K562 (cell line): Measurements from ENCODE around the gene SMNDC1.
"Not testable (repeated sequence)": the region's sequence is repeated elsewhere in the genome, so short reads cannot be mapped to it uniquely, and the experiment has no call there.

Experiments used
- CBX3 ChIP-seq, 2 experiments: IDR thresholded peaks; 1 replicate in 1 of 2; 2 replicates in 1 of 2; pipeline ENCODE4 v1.6.1; 2012; ENCODE audit warnings: inconsistent platforms in 2 of 2, low read length in 2 of 2, borderline replicate concordance in 1 of 2, control low read depth in 1 of 2
- ELF2 ChIP-seq: fragments of 250-450 bp; sonication (Bioruptor Pico); IDR thresholded peaks from 2 replicates; pipeline ENCODE4 v1.5.0; 2021; ENCODE audit warnings: mild to moderate bottlenecking
- FUS ChIP-seq: fragments of 200-400 bp; formaldehyde crosslinking; optimal IDR thresholded peaks from 2 replicates; pipeline ENCODE3; 2017; ENCODE audit warnings: low read depth, low read length
- IFI16 ChIP-seq: fragments of 250-450 bp; sonication (Bioruptor Pico); IDR thresholded peaks from 2 replicates; pipeline ENCODE4 v2.1.2; 2022; ENCODE audit warnings: mild to moderate bottlenecking, inconsistent platforms
- IRF1 ChIP-seq: sonication (generic); formaldehyde crosslinking; IDR thresholded peaks from 2 replicates; pipeline ENCODE4 v1.8.0; 2022; ENCODE audit warnings: missing genetic modification reagents, mild to moderate bottlenecking, borderline replicate concordance
- KDM1A ChIP-seq, 2 experiments: fragments of 450-650 bp; IDR thresholded peaks; 2 replicates each; pipeline ENCODE4 v1.6.1; 2016; ENCODE audit warnings: mild to moderate bottlenecking in 2 of 2
- MEF2D ChIP-seq: conservative IDR thresholded peaks from 2 replicates; pipeline ENCODE4 v1.6.1; 2016; ENCODE audit warnings: low read depth, missing genetic modification characterization, missing compliant biosample characterization
- NR2C2 ChIP-seq, 2 experiments: fragments of 200-800 bp in 1 of 2; sonication (Bioruptor generic) in 1 of 2; sonication (generic) in 1 of 2; formaldehyde crosslinking in 1 of 2; IDR thresholded peaks; 2 replicates each; pipeline versions ENCODE4 v1.6.1 to v1.8.0; 2016 to 2022; ENCODE audit warnings: mild to moderate bottlenecking in 1 of 2, missing compliant biosample characterization in 1 of 2, missing genetic modification characterization in 1 of 2, missing genetic modification reagents in 1 of 2
- POLR2A ChIP-seq: fragments of 450-650 bp; conservative IDR thresholded peaks from 2 replicates; pipeline ENCODE4 v1.6.1; 2016
- POLR2AphosphoS2 ChIP-seq: IDR thresholded peaks from 2 replicates; pipeline ENCODE4 v1.6.1; 2012; ENCODE audit warnings: low read length, improper control_type of control experiment
- SRF ChIP-seq, 2 experiments: fragments of 250-450, 450-650 bp in 1 of 2; sonication (Bioruptor Pico) in 1 of 2; sonication (generic) in 1 of 2; formaldehyde crosslinking; IDR thresholded peaks; 2 replicates each; pipeline versions ENCODE4 v1.5.0 to v1.5.1; 2020 to 2022; ENCODE audit warnings: mild to moderate bottlenecking in 1 of 2, missing genetic modification reagents in 1 of 2
- USF1 ChIP-seq: sonication (generic); formaldehyde crosslinking; IDR thresholded peaks from 2 replicates; pipeline ENCODE4 v1.9.0; 2022; ENCODE audit warnings: mild to moderate bottlenecking, missing genetic modification reagents
- ZNF740 ChIP-seq, 3 experiments: fragments of 200-800 bp in 1 of 3; sonication (Bioruptor generic) in 1 of 3; sonication (generic) in 1 of 3; formaldehyde crosslinking in 1 of 3; IDR thresholded peaks; 2 replicates each; pipeline versions ENCODE4 v1.6.1 to v1.8.0; 2016 to 2022; ENCODE audit warnings: mild to moderate bottlenecking in 2 of 3, missing compliant biosample characterization in 2 of 3, missing genetic modification characterization in 2 of 3, missing genetic modification reagents in 1 of 3
- TF ChIP-seq, protein P1 (sequence below), 3 experiments: IDR thresholded peaks in 2 of 3; conservative IDR thresholded peaks in 1 of 3; 2 replicates each; pipeline ENCODE4 v1.5.1; 2011 to 2012; ENCODE audit warnings: low read length in 3 of 3, mild to moderate bottlenecking in 3 of 3, control low read depth in 2 of 3, improper control_type of control experiment in 1 of 3, inconsistent platforms in 1 of 3, low read depth in 1 of 3, mixed read lengths in 1 of 3, moderate library complexity in 1 of 3; ENCODE audit not compliant: insufficient read depth in 2 of 3

DNA sequence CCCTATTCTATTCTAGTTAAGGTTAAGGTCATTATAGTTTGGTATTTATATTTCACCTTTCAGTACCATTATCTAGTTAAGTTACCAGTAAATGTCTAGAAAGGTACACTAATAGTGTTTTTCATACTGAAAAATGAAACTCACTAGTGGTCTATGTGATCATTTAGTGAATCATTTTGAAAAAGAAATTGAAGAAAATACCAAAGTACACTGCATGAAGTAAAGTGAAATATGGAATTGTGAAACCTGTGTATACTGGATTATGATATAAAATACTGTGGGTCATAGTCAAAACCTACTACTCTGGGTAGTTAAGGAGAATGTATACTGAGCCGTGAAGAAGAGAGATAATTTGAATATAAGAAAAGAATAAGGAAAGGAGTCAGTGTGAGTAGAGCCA, 53.3 kb downstream of the SMNDC1 start:
- not testable (repeated sequence) for TF ChIP-seq MEF2D (tag); KDM1A (IDR thresholded peaks at IDR 0.05); USF1; ZNF740 (CRISPR knock-in tag; IDR thresholded peaks at IDR 0.05); ZNF740 (tag; IDR thresholded peaks at IDR 0.05); IFI16 (CRISPR knock-in tag); FUS; POLR2AphosphoS2; CBX3 (IDR thresholded peaks at IDR 0.05; ENCODE audit: borderline replicate concordance in 1 of 2, low read length in 2 of 2); SRF (CRISPR knock-in tag; IDR thresholded peaks at IDR 0.05); ELF2; NR2C2 (CRISPR knock-in tag; IDR thresholded peaks at IDR 0.05); NR2C2 (tag; IDR thresholded peaks at IDR 0.05); POLR2A; IRF1 (CRISPR knock-in tag)
- TF ChIP-seq, protein P1, sequence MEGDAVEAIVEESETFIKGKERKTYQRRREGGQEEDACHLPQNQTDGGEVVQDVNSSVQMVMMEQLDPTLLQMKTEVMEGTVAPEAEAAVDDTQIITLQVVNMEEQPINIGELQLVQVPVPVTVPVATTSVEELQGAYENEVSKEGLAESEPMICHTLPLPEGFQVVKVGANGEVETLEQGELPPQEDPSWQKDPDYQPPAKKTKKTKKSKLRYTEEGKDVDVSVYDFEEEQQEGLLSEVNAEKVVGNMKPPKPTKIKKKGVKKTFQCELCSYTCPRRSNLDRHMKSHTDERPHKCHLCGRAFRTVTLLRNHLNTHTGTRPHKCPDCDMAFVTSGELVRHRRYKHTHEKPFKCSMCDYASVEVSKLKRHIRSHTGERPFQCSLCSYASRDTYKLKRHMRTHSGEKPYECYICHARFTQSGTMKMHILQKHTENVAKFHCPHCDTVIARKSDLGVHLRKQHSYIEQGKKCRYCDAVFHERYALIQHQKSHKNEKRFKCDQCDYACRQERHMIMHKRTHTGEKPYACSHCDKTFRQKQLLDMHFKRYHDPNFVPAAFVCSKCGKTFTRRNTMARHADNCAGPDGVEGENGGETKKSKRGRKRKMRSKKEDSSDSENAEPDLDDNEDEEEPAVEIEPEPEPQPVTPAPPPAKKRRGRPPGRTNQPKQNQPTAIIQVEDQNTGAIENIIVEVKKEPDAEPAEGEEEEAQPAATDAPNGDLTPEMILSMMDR (IDR thresholded peaks at IDR 0.05 in 2 of 3, conservative IDR thresholded peaks at IDR 0.05 in 1 of 3; ENCODE audit: insufficient read depth in 2 of 3, low read depth in 1 of 3, low read length in 3 of 3), result not testable (repeated sequence)
